Measurements from ENCODE around the gene VEGFB.
A peak's percentile ranks its signal among the peaks of the same experiment; 100 is the strongest.

VEGFB gene

DNA sequence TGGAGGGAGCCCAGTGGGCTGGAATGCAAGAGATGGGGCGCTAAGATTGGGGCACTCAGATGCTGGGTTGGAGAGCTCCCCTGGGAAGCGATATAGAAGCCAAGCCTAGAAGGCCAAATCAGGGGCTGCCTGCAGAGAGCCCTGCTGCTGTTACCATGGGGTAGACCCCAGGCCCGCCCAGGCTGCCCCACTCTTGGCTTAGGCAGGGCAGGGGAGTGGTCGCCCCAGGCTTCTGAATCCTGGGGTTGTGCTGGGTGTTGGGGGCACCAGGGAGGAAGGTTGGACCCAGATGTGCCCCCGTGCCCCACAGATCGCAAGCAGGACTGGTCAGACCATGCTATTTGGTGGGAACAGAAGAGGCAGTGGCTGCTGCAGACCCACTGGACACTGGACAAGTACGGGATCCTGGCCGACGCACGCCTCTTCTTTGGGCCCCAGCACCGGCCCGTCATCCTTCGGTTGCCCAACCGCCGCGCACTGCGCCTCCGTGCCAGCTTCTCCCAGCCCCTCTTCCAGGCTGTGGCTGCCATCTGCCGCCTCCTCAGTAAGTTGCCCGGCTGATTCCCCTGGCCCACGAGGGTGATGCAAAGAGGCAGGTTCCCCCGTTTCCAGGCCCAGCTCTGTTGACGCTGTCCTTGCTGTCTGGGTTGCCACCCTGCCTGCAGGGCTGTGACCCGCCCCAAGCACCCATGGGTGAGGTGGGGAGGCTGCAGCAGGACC lies 23.9 kb upstream of the VEGFB start:
- no peak overlapping the region for H3K4me3 ChIP-seq (ENCODE audit: low read depth, low read length)

DNA sequence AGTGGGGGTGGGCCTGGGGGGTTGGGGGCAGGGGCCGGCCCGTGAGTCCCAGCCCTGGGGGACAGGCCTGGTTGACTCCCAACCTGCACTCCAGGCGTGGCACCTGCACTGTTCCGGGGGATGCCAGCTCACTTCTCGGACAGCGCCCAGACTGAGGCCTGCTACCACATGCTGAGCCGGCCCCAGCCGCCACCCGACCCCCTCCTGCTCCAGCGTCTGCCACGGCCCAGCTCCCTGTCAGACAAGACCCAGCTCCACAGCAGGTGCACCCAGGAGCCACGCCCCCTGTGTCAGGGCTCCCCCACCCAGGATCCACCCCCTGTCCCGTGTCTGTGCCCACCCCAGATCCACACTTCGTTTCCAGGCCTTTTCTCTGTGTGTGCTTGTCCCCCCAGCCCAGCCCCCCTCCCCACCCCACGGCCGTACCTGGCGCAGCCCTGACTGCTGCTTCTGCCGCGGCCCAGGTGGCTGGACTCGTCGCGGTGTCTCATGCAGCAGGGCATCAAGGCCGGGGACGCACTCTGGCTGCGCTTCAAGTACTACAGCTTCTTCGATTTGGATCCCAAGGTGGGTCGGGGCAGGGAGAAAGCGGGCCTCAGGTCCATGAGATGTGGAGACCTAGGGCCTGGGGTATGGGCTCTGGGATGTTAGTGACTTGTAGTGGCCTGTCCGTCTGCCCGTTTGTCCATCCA lies 23.1 kb upstream of the VEGFB start:
- no peak overlapping the region for H3K4me3 ChIP-seq (ENCODE audit: low read depth, low read length)

DNA sequence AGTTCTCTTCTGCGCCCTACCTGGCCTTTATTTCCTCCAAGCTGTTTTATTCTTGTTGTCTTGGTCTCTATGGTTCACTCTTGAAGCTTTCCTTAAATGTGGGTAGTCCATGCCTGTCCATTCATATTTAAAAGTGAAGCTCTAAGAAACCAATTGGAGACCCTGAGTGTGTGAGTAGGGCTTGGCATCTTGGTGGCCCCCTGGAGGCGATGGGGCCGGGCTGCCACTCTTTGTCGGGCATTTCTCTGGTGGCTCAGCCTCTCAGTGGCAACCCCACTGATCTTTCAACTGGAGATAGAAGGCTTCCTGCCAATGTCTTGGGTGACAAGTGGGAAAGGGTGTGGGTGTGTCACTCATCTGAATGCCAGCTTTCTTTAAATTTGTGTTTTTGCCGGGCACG lies 17.5 kb upstream of the VEGFB start:
- no peak overlapping the region for H3K4me3 ChIP-seq (ENCODE audit: low read depth, low read length)

DNA sequence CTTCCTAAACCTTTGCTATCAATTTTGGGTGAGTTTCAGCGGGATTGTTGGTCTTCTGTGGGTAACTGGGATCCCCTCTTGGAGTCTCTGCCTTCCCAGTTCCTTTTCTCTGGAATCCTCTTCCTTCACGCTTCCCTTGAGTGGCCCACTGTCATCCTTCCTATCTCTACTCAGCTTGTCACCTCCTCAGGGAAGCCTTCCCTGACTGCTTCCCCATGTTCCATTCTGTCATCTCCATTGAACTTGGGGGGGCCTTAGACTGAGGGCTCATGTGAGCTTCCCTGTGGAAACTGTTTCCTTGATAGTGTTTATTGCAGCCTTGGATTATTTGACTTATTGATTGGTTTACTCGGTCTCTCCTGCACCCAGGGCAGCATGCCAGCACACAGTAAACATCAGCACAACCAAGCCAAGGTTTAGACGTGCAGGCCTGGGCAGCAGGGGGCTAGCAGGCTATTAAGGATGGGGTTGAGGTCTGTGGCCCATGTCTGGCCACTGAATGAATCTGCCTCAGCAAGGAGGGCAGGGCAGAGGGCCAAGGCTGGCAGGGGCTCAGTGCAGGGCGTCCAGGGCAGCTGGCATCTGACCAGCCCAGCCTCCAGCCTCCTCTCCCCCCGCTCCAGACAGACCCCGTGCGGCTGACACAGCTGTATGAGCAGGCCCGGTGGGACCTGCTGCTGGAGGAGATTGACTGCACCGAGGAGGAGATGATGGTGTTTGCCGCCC lies 15.6 kb upstream of the VEGFB start:
- no peak overlapping the region for H3K4me3 ChIP-seq (ENCODE audit: low read depth, low read length)

DNA sequence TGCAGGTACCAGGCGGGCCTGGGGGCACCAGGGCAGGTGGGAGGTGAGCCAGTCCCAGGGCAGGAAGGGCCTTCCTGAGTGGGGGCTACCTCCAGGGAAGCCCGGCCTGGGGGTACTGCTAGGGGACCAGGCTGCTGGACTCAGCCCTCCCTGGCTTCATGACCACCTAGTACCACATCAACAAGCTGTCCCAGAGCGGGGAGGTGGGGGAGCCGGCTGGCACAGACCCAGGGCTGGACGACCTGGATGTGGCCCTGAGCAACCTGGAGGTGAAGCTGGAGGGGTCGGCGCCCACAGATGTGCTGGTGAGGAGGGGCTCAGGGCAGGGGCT lies 15.1 kb upstream of the VEGFB start:
- no peak overlapping the region for H3K4me3 ChIP-seq (ENCODE audit: low read depth, low read length)

DNA sequence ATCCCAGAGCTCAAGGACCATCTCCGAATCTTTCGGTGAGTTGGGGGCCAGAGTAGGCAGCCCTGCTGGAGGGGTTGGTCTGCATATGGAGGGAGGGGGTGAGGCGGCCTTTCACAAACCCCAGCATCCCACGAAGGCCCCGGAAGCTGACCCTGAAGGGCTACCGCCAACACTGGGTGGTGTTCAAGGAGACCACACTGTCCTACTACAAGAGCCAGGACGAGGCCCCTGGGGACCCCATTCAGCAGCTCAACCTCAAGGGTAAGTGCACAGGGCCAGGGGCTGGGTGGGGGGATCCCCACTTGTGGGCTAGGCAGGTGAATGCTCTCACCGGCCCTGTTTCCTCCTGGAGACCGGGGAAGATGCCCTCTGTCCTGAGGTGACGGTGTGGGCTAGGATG lies 14.6 kb upstream of the VEGFB start:
- no peak overlapping the region for H3K4me3 ChIP-seq (ENCODE audit: low read depth, low read length)

DNA sequence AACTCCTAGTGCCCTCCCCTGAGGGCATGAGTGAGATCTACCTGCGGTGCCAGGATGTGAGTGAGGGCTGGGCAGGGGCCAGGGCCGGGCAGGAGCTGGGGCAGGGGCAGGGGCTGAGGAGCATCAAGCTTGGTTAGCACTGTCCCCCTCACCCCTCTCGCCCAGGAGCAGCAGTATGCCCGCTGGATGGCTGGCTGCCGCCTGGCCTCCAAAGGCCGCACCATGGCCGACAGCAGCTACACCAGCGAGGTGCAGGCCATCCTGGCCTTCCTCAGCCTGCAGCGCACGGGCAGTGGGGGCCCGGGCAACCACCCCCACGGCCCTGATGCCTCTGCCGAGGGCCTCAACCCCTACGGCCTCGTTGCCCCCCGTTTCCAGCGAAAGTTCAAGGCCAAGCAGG lies 14.1 kb upstream of the VEGFB start:
- no peak overlapping the region for H3K4me3 ChIP-seq (ENCODE audit: low read depth, low read length)

DNA sequence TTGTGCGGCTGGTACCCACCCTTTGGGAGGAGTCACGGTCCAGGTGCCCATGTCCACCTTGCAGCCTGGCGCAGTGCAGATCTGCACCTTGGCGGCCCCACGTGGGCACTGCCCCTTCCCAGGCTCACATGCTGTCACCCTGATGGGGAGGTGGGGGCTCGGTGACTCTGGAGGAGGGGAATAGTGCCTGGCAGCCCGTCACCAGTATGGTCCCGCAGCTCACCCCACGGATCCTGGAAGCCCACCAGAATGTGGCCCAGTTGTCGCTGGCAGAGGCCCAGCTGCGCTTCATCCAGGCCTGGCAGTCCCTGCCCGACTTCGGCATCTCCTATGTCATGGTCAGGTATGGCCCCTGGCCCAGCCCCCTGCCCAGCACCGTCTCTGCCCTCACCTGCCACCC lies 13.6 kb upstream of the VEGFB start:
- H3K4me3 ChIP-seq (ENCODE audit: low read depth, low read length) = no peak overlapping the region

DNA sequence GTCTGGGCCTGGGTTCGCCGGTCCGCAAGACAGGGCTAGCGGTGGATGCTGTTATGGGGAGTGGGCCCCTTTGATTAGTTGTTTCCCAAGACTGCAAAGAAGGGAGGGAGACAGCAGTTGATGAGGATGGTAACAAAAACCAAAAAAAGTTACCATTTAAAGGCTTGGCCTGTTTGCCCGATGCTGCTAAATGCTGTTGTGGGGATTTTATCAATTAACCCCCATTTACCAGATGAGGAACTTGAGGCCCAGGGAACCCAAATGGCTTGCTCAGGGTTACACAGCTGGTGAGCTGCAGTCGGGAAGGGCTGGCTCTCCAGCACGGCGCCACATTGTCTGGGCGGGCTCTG lies 11.8 kb upstream of the VEGFB start:
- no peak overlapping the region for H3K4me3 ChIP-seq (ENCODE audit: low read depth, low read length)

DNA sequence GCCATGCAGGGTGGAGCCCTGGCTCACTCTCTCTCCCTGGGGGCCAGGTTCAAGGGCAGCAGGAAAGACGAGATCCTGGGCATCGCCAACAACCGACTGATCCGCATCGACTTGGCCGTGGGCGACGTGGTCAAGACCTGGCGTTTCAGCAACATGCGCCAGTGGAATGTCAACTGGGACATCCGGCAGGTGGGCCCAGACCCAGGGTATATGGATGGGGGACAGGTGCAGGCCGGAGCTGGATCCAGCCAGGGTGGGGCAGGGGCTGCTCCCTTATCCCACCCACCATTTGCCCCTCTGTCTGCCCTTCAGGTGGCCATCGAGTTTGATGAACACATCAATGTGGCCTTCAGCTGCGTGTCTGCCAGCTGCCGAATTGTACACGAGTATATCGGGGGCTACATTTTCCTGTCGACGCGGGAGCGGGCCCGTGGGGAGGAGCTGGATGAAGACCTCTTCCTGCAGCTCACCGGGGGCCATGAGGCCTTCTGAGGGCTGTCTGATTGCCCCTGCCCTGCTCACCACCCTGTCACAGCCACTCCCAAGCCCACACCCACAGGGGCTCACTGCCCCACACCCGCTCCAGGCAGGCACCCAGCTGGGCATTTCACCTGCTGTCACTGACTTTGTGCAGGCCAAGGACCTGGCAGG lies 11.3 kb upstream of the VEGFB start:
- no peak overlapping the region for H3K4me3 ChIP-seq (ENCODE audit: low read depth, low read length)

DNA sequence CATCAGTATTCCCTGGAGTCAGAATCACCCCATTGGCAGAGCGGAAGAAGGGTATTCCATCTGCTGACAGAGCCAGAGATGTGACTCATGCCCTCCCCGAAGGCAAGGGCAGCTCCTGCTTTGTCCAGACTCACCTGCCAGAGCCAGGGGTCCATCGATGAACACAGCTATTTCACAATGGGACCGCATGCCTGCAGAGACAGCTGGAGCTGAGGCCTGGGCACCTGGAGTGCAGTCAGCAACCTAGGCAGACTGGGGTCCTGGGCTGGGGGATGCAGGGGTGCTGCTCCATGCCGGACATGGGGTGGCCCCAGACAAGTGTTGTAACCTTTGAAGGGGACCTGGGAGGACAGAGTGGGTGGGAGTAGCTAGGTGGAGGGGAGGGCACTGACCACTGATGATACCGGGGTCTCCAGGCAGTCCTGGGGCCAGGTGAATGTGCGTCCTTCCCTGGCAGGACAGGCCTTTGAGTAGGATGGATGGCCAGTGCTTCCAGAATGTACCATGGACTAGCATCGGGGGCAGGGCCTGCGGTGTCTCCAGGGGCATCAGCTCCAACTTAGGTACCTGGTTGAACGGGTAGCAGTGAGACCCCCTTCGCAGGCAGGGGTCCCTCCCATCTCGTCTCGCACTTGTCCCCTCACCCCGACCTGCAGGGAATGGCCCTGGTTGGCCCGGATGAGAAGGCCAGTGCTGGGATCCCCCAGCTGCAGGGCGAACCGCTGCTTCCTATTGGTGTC lies 10.1 kb upstream of the VEGFB start:
- no peak overlapping the region for H3K4me3 ChIP-seq (ENCODE audit: low read depth, low read length)

DNA sequence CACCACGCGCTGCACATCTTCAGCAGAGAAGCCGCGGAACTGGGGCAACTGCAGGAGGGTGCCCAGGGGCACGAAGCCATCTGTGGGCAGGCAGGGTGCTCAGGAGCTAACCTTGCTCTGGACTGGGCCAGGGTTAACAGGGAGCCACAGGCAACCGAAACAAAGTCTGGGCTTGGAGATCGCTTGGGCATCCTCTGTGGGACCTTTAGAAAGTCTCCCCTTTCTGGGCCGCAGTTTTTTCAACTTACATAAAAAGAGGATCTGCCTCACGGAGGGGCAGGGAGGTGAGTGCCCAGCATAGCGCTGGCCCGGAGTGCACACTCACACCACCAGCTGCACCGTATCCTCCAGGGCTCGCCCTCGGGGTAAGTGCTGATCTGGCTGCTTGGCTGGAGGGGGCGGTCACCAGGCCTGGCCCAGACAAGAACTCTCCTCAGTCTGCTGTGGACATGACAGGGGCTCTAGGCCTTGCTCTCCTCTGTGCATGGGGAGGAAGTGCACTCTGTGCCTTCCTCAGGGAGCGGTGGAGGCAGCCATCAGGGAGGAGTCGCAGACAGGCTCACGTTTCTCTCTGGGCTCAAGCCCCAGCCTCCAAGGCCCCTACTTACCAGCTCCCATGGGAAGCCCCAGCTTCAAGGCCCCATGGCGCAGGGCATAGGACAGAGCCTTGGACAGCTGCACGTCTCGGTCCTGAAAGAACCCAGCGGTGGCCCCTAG lies 9.3 kb upstream of the VEGFB start:
- peak overlapping the region; percentile 78 for H3K4me3 ChIP-seq (ENCODE audit: low read depth, low read length)

DNA sequence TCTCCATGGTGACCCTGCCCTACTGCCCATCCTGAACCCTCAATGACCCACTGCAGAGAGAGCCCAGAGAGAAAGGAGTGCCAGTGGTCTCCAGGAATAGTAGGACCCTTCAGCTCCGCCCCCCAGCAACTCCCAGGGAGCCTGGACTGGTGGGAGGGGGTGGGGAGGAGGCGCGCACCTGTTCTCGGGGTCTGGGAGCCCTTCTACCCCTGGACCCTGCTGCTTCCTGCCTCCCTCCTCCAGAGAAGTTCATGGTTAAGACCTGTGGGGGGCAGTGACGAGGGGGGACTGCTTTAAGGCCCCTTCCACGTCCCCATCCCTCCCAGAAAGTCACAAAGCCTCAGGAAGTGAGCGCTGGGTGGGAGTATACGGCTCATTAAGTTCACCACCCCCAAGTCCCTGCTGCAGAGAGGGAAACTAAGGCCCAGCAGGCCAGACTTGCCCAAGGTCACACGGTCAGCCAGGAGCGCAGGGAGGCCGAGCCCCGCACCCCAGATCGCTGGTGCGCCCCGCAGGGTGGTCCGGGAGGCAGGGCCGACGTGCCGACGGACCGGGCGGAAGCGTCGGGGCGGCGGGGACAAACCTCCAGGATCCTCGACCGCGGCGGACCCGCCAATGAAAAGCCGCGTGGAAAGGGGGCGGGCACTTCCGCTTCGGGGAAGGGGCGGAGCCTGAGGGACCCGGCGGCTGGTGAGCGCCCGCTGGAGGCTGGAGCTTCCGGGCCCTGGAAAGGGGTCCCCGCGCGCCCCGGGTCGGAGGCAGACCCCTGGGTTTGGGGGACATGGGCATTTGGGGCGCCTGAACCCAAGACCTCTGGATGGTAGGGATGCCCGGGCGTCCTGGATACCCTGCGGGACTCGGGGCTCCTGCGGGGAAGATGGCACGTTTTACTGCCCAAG lies 8.5 kb upstream of the VEGFB start, which contains the start of the genes NUDT22 and TRPT1:
Gene NUDT22 (plus strand): TSS at position 667 of the 899 bp plus-strand sequence. CDS start 379 bp downstream, outside the sequence.
Gene TRPT1 (minus strand): TSS at position 579 of the 899 bp plus-strand sequence. CDS start 326 bp downstream, at position 253.
- peak within 1 kb of the TSS; percentile 78 for H3K4me3 ChIP-seq (ENCODE audit: low read depth, low read length)

DNA sequence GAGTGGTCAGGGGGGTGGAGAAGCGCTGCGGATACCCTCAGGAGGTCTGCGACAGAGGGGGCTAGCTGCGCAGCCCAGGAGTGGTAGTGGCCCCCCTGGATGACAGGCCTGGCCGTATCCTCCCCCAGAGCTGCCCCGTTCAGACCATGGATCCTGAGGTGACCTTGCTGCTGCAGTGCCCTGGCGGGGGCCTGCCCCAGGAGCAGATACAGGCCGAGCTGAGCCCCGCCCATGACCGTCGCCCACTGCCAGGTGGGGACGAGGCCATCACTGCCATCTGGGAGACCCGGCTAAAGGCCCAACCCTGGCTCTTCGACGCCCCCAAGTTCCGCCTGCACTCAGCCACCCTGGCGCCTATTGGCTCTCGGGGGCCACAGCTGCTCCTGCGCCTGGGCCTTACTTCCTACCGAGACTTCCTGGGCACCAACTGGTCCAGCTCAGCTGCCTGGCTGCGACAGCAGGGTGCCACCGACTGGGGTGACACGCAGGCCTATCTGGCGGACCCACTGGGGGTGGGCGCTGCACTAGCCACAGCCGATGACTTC lies 7.8 kb upstream of the VEGFB start:
- H3K4me3 ChIP-seq (ENCODE audit: low read depth, low read length) = peak overlapping the region; percentile 78

DNA sequence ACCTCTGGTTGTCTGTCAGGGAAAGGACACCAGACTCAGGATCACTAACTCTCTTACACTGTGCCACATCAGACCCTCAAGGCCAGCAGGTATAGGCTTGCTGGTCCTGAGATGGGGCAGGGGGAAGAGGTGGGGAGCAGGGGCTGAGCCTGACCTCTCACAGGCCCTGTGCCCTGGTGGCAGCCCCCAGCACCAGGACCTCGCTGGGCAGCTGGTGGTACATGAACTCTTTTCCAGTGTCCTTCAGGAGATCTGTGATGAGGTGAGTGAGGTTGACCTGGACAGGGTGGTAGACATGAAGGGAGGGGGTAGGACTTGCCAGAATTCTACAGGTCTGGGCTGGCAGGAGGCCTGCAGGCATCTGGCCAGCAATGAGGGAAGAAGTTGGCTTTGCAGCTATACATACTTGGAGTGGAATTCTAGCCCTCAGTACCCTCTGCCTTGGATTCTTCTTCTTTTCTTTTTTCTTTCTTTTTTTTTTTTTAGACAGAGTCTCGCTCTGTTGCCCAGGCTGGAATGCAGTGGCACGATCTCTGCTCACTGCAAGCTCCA lies 6.9 kb upstream of the VEGFB start:
- no peak overlapping the region for H3K4me3 ChIP-seq (ENCODE audit: low read depth, low read length)

DNA sequence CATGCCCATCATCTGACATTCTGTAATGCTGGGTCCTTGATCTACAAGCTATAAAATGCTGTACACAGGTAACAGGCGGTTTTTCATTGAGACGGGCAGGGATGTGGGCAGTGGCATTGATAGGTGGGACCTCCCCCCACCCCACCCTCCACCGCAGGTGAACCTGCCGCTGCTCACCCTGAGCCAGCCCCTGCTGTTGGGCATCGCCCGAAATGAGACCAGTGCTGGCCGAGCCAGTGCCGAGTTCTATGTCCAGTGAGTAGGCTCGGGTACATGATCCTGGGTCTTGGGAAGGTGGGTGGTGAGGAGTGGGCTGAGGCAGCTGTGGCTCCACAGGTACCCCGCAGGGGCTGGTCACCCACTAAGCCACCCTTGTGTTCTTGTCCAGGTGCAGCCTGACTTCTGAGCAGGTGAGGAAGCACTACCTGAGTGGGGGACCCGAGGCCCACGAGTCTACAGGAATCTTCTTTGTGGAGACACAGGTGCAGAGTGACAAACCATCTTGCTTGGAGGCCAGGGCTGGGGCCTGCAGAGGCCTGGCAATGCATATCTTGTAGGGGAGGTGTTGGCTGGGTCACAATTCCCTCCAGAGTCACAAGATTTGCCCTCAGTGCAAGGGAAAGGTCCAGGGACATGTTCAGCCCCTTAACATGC lies 5.2 kb upstream of the VEGFB start:
- H3K4me3 ChIP-seq (ENCODE audit: low read depth, low read length) = no peak overlapping the region

DNA sequence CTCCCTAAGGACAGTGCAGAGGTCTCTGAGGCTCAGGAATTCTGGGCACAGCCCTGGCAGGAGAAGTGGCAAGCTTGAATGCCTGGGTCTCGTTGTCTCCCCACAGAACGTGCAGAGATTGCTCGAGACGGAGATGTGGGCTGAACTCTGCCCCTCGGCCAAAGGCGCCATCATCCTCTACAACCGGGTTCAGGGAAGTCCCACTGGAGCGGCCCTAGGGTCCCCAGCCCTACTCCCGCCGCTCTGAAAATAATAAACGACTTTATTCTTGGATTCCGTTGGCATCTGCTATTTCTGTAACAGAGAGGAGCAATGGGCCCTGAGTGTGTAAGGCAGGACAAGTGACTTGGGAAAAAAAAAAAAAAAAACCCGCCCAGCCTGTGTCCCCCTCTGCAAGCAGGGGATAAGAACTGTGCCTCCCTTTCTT lies 4.6 kb upstream of the VEGFB start:
- peak overlapping the region; percentile 61 for H3K4me3 ChIP-seq (ENCODE audit: low read depth, low read length)

All from iPS-11a (cell line).